HCT116 (cell line): ENCODE data around the gene LCNL1. TPM values are rescaled to one million over a fixed set of nuclear protein-coding genes. Genes with fewer than 3 reads are reported as not detected.

ENCODE experiments used
- ATAC-seq: fragments of 200-7000 bp; cut with Tn5 transposase; 2 replicates; pipeline ENCODE4 v1.9.1; 2020; ENCODE audit warnings: mild to moderate bottlenecking, moderate library complexity
- BruUV-seq: library from RNA; stranded (reverse); fragments of 400-500 nt; replicated peaks from 2 replicates; lab custom pipeline; 2021; lab: Mats Ljungman, UMichigan
- CTCF ChIA-PET: fragments of 300-600 bp; sonication (Branson Sonifier 250); formaldehyde crosslinking; loops from one replicate; lab custom pipeline; 2021; ENCODE audit warnings: antibody characterized with exemption; lab: Charles Lee
- POLR2A ChIA-PET: fragments of 300-600, 350-600 bp; sonication (Branson Sonifier 250); formaldehyde crosslinking; loops from one replicate; lab custom pipeline; 2021; ENCODE audit warnings: antibody characterized with exemption; lab: Charles Lee
- RAD21 ChIA-PET, 2 experiments: fragments of 300-600 bp; sonication (Branson Sonifier 250); formaldehyde crosslinking; loops; one replicate each; lab custom pipeline; 2023; ENCODE audit warnings: low total read pairs in 2 of 2; ENCODE audit not compliant: uncharacterized antibody in 2 of 2, unreplicated experiment in 2 of 2, low non-redundant PET in 1 of 2; lab: Charles Lee
- DNase-seq: peaks from one replicate; pipeline ENCODE4 v3.0.0-alpha.2; 2010; ENCODE audit warnings: low read depth, low spot score
- H2AFZ ChIP-seq: fragments of 200-600 bp; shearing (Covaris generic), sonication (generic); 2 replicates; pipeline ENCODE4 v1.6.1; 2017; ENCODE audit warnings: low read depth, mixed run types, mixed read lengths, antibody characterized with exemption, low read length; ENCODE audit not compliant: poor library complexity, severe bottlenecking
- H3K27ac ChIP-seq: 2 replicates; pipeline ENCODE4 v1.5.1; 2012; ENCODE audit warnings: low read depth, low read length
- H3K27me3 ChIP-seq: fragments of 200-600 bp; sonication (generic); 2 replicates; pipeline ENCODE4 v1.6.1; 2016; ENCODE audit warnings: mixed run types, low read length, mixed read lengths; ENCODE audit not compliant: insufficient read depth
- H3K36me3 ChIP-seq, 2 experiments: fragments of 200-500 bp in 1 of 2; fragments of 200-600 bp in 1 of 2; sonication (Bioruptor generic) in 1 of 2; sonication (generic) in 1 of 2; 2 replicates each; pipeline versions ENCODE4 v1.5.1 to v1.6.1; 2014 to 2016; ENCODE audit warnings: low read length in 2 of 2, inconsistent platforms in 1 of 2, mixed read lengths in 1 of 2, mixed run types in 1 of 2; ENCODE audit not compliant: insufficient read depth in 2 of 2, control insufficient read depth in 1 of 2
- H3K4me1 ChIP-seq, 2 experiments: fragments of 200-600 bp in 1 of 2; sonication (generic) in 1 of 2; 2 replicates each; pipeline versions ENCODE4 v1.5.1 to v1.6.1; 2012 to 2017; ENCODE audit warnings: low read length in 2 of 2, inconsistent platforms in 1 of 2, mild to moderate bottlenecking in 1 of 2, mixed read lengths in 1 of 2, mixed run types in 1 of 2, moderate library complexity in 1 of 2; ENCODE audit not compliant: insufficient read depth in 2 of 2, control insufficient read depth in 1 of 2
- H3K4me2 ChIP-seq: fragments of 200-600 bp; sonication (generic); 2 replicates; pipeline ENCODE4 v1.6.1; 2017; ENCODE audit warnings: mixed run types, low read length, mixed read lengths
- H3K4me3 ChIP-seq, 2 experiments: fragments of 200-600 bp in 1 of 2; sonication (generic) in 1 of 2; replicated peaks in 1 of 2; 2 replicates each; pipeline ENCODE4 v1.5.1; 2011 to 2016; ENCODE audit warnings: low read length in 2 of 2, control low read depth in 1 of 2, low read depth in 1 of 2, mild to moderate bottlenecking in 1 of 2, mixed read lengths in 1 of 2, mixed run types in 1 of 2
- H3K79me2 ChIP-seq: fragments of 200-600 bp; sonication (generic); 2 replicates; pipeline ENCODE4 v1.6.1; 2017; ENCODE audit warnings: mild to moderate bottlenecking, mixed run types, low read length, moderate library complexity, mixed read lengths; ENCODE audit not compliant: insufficient read depth
- H3K9ac ChIP-seq: fragments of 200-600 bp; sonication (generic); 2 replicates; pipeline ENCODE4 v1.6.1; 2016; ENCODE audit warnings: low read length, mixed read lengths
- H3K9me2 ChIP-seq: fragments of 200-600 bp; sonication (generic), shearing (Covaris generic); 2 replicates; pipeline ENCODE4 v1.6.1; 2017; ENCODE audit warnings: mixed run types, mild to moderate bottlenecking, moderate library complexity; ENCODE audit not compliant: insufficient read depth
- H3K9me3 ChIP-seq, 2 experiments: fragments of 200-500 bp in 1 of 2; fragments of 200-600 bp in 1 of 2; sonication (Bioruptor generic) in 1 of 2; sonication (generic) in 1 of 2; 2 replicates each; pipeline ENCODE4 v1.6.1; 2014 to 2017; ENCODE audit warnings: low read length in 2 of 2, mixed read lengths in 2 of 2, inconsistent platforms in 1 of 2, low read depth in 1 of 2, mild to moderate bottlenecking in 1 of 2, mixed run types in 1 of 2, moderate library complexity in 1 of 2; ENCODE audit not compliant: control insufficient read depth in 1 of 2, insufficient read depth in 1 of 2
- H4K20me1 ChIP-seq: fragments of 200-600 bp; sonication (generic), shearing (Covaris generic); 2 replicates; pipeline ENCODE4 v1.6.1; 2017; ENCODE audit warnings: mixed run types, mild to moderate bottlenecking, moderate library complexity; ENCODE audit not compliant: insufficient read depth
- ATF3 ChIP-seq: IDR thresholded peaks from 2 replicates; pipeline ENCODE4 v1.6.1; 2012
- CEBPB ChIP-seq: IDR thresholded peaks from 2 replicates; pipeline ENCODE4 v1.6.1; 2012; ENCODE audit warnings: low read depth
- EZH2phosphoT487 ChIP-seq: fragments of 200-600 bp; IDR thresholded peaks from 2 replicates; pipeline ENCODE4 v1.6.1; 2018; ENCODE audit warnings: antibody characterized with exemption, borderline replicate concordance
- JUND ChIP-seq: IDR thresholded peaks from 2 replicates; pipeline ENCODE4 v1.6.1; 2012
- RAD21 ChIP-seq: IDR thresholded peaks from 2 replicates; pipeline ENCODE4 v1.6.1; 2012; ENCODE audit warnings: low read depth, mild to moderate bottlenecking
- SIN3A ChIP-seq: IDR thresholded peaks from 2 replicates; pipeline ENCODE4 v1.6.1; 2012; ENCODE audit warnings: low read depth
- SRF ChIP-seq: IDR thresholded peaks from 2 replicates; pipeline ENCODE4 v1.6.1; 2012; ENCODE audit warnings: low read depth
- YY1 ChIP-seq: IDR thresholded peaks from 2 replicates; pipeline ENCODE4 v1.6.1; 2011; ENCODE audit warnings: low read length, low read depth, moderate library complexity, mild to moderate bottlenecking; ENCODE audit not compliant: insufficient replicate concordance; ENCODE audit errors: extremely low read depth
- intact Hi-C: fragments of 100-400 bp; cut with micrococcal nuclease; formaldehyde crosslinking; loops from 2 replicates; pipeline ENCODE4 v1.10.0; 2022
- total RNA-seq: library from RNA; stranded (reverse); gene quantifications from one replicate; pipeline ENCODE4 v1.2.1, GENCODE V29; 2021; ENCODE audit not compliant: unreplicated experiment

Gene LCNL1
- total RNA-seq, 1 experiment from 2014 or later = 0.44 TPM

GRCh38 chr9:136937186-136938001 is 45.4 kb upstream of the LCNL1 start:
- DNase-seq = no peak
- Histone ChIP-seq H3K4me3 (no peak overlapping the region), H3K9me2 (no peaks in the 10 kb centered on the region), H3K79me2 (peaks cover 2% of the 10 kb centered on the region; the same call in 1 of the 2 replicates), H4K20me1 (no peaks in the 10 kb centered on the region), H3K36me3 (peaks cover 10 to 15% of the 10 kb centered on the region in 2 experiments; a peak in 3 of 4 replicates), H2AFZ (no peak overlapping the region), H3K9me3 (no peaks in the 10 kb centered on the region), H3K27me3 (no peaks in the 10 kb centered on the region), H3K9ac (no peak overlapping the region), H3K4me2 (no peak overlapping the region), H3K4me1 (no peaks in the 10 kb centered on the region), H3K27ac (no peak overlapping the region)
- RAD21 ChIA-PET = no interaction called here
- POLR2A ChIA-PET = interaction anchor here (0.7 kb wide), 1 partner anchor 11 kb away, joined by 3 read pairs; no protein-coding TSS in a partner anchor
- intact Hi-C loops = no loop called here
- CTCF ChIA-PET = interaction anchor here (1.8 kb wide), 1 partner anchor 11 kb away, joined by 5 read pairs; no protein-coding TSS in a partner anchor
- TF ChIP-seq EZH2phosphoT487 (no peak), RAD21 (no peak), JUND (no peak), SRF (no peak)
- no TSS peak for BruUV-seq
- ATAC-seq = no peak

- H3K36me3 ChIP-seq = peaks cover 12 to 15% of the 10 kb centered on the region in 2 experiments; a peak in 3 of 4 replicates
- intact Hi-C loops = no loop called here
- H3K9me3 ChIP-seq = no peaks in the 10 kb centered on the region
- CTCF ChIA-PET = no interaction called here
- BruUV-seq = no TSS peak
- H3K4me1 ChIP-seq = peaks cover 4 to 10% of the 10 kb centered on the region in 2 experiments; a peak in 2 of 4 replicates
- H3K27ac ChIP-seq = no peak overlapping the region
- ATAC-seq (no peak), DNase-seq (no peak)
- H3K27me3 ChIP-seq = no peaks in the 10 kb centered on the region
- H3K9me2 ChIP-seq = no peaks in the 10 kb centered on the region
- H3K9ac ChIP-seq = no peak overlapping the region
- no peak overlapping the region for H2AFZ ChIP-seq
- peaks cover 20% of the 10 kb centered on the region for H3K79me2 ChIP-seq
- POLR2A ChIA-PET = no interaction called here
- TF ChIP-seq SIN3A (no peak), CEBPB (no peak), YY1 (no peak), ATF3 (no peak)
- TF ChIP-seq, all 23 proteins: peak for 0
- no peak overlapping the region for H3K4me3 ChIP-seq
- RAD21 ChIA-PET = no interaction called here
- H4K20me1 ChIP-seq = no peaks in the 10 kb centered on the region
- H3K4me2 ChIP-seq = no peak overlapping the region
Measured at GRCh38 chr9:136939431-136939995, 43.3 kb upstream of the LCNL1 start.
